Measurements from ENCODE around the gene PRIM2.
"Not testable (repeated sequence)": the region's sequence is repeated elsewhere in the genome, so short reads cannot be mapped to it uniquely, and the experiment has no call there.

The PRIM2 gene

DNA sequence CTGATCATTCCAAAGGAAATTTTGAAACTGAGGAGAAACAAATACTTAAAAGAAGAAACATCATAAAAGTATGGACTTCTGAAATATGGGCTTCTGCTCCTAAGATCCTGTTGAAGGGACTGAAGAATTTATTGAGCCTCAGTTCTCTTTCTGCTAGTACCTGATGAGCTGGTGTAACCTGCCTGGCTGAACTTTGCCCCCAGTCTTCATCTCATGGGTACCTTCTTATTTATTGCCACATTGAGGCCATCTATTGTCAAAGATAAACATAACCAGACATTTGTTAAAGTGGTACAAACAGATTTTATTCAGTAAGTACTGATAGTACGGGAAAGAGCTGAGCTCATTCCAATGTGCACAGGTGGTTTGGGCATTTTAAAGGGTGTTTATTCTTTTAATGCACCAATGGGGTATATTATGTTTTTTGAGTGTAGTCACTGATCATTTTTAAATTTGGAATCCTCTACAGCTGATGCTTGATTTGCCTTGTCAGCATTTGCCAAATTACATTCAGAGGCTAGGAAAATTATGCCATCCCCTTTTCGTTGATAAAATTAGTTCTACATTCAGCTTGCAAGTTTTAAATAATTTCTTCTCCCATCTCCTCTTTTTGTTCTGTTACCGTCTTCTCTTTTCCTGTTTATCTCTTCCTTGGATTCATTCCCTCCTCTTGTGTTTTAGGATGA, 118.2 kb downstream of the PRIM2 start:
- intact Hi-C loops (cut with DNase I) = no loop called here
- no peak for DNase-seq

DNA sequence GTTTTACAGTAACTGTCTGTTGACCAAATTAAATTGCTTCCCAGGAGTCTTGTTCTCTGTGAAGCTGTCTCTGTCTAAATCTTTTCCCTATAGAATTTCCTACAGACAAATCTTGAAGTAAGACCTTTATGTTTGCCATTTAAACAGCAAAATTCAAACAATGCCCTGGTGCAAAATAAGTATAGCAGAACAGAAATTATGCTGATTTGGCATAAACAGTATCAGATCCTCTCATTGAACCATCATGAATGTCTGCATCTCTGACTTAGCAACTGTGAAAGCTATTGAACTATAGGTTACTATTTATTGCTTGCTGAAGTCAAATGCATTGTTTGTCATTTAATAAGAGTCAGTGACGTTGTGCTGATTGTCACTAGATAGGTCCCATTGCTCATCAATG, 123.3 kb downstream of the PRIM2 start:
- DNase-seq; intact Hi-C loops (cut with DNase I): not testable (repeated sequence)

DNA sequence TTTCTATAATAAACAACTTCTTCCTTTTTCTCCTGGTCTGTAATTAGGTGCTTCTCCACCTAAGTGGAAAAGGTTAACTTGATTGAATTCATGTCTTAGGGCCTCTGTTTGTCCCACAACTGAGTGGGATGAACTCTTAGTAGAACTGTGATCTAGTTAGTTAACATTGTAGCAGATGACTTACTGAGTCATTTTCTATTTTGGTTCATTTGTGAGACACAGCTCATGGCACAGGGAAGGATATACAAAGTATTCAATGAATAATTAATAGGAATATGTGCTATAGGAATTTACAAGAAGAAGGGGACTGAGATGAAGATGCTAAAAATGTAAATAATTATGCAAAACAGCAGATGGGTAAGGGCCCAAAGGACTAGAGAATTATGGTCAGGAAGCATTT, 124.7 kb downstream of the PRIM2 start:
- intact Hi-C loops (cut with DNase I); DNase-seq: not testable (repeated sequence)

DNA sequence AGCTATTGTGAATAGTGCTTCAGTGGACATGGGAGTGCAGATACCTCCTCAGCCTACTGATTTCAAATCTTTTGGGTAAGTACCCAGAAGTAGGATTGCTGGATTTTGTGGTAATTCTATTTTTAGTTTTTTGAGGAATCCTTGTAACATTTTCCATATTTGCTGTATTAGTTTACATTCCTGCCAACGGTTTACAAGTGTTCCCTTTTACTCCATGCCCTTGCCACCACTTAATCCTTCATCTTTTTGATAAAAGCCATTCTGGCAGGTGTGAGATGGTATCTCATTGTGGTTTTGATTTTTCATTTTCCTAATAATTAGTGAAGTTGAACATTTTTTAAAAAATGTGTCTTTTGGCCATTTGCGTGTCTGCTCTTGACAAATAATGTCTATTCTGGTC, 125.8 kb downstream of the PRIM2 start:
- DNase-seq; intact Hi-C loops (cut with DNase I): not testable (repeated sequence)

DNA sequence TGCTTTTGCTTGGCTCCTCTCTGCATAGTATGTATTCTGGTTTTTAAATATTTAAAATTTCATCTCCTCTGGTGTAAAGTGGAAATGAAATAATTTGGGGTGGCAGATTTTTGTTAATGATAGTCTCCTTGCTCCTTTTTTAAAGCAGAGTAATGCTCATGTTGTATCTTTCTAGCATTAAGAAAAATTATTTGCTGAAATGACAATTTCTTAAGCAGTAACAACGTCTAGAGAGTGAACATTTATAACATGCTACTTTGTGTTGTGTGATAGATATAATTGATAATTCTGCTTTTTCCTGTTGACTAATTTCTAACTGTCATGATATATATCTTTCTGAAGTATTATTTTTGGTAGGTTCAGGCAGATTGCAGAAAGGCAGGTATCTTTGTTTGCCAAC, 127.4 kb downstream of the PRIM2 start:
- intact Hi-C loops (cut with DNase I); DNase-seq: not testable (repeated sequence)

DNA sequence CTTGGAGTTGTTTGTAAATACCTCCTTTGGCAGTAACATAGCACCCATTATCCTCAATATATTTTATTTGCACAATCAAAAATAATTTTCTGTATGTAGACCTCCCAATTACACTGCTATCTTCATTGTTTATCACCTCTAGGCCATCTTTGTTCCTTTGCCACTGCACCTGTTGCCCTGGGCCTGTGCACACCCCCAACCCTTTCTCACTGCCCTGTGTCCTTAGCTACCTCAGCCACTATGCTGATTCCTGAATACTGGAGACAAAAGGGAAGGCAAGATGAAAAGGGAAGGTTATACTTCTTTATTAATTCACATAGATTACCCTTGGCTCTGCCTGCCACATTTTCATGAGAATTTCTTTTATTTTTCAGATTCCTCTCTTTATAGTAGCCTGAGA, 127.9 kb downstream of the PRIM2 start:
- intact Hi-C loops (cut with DNase I); DNase-seq: not testable (repeated sequence)

DNA sequence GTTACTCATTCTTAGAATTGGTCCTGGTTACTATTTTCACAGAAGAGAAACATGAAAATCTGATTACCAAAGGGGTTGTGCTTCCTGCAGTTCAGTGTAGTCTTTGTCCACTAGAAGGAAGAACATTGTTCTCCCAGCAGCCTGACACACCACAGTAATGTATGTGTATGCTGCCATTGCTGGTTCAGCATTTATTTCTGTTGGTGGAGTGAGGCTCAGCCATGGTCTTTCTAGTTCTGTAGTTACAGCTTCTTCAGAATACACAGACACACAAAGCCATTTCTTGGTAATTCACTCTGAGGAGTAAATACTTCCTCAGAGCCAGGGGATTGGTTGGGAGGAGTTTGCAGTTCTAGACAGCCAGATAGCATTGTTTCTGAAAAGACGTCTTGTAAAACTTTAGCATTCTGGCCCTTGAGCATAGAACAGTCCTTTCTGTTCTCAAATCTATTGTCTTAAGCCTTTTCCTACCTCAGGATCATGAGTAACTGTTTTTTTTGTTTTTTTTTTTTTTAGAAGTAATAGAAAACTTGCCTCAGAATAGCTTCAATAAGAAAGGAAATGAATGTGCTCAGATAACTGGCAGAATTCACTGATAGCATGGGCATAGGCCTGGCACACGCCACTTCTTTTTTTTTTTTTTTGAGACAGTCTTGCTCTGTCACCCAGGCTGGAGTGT, 128.5 kb downstream of the PRIM2 start:
- DNase-seq; intact Hi-C loops (cut with DNase I): not testable (repeated sequence)

DNA sequence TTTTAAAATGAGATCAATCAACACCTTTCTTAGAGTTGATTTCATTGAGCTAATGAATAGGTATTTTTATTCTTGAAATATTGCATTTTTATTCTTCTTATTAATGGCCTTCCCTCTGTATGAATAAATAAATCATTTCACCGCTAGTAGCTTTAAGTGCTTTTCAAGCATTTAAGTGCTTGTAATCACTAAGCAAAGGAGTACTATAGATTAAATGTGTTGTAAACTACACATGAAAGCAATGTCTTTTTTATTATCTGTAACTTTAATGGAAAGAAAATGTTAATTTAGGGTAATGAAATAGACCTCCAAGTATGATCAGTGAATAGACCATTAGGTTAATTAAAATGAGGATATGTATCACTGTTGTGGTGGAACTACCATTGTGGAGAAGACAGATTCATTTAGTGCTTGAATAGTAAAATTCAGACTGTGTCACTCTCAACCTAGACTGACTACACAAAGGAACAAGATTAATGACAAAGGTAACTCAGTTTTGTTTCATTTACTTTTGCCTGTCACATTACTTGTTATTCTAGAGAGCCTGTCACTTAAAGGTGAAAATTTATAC, 132.2 kb downstream of the PRIM2 start:
- intact Hi-C loops (cut with DNase I); DNase-seq: not testable (repeated sequence)

DNA sequence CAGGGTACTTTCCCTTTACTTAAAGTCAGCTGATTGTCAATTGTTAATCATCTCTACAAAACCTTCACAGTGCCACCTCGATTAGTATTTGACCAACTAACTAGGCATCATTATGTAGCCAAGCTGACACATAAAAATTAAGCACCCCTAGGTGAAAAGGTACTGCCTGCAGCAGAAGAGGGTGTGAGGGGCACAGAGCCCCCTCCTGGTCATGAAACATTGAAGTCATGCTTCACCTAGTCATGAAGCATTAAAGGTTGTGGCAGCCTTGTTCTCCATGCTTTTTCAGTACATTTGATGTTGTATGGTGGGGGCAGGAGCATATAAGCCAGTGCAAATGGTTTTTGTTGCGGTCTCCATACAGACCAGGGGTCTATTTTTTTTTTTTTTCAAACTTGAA, 142.4 kb downstream of the PRIM2 start:
- intact Hi-C loops (cut with DNase I); DNase-seq: not testable (repeated sequence)

DNA sequence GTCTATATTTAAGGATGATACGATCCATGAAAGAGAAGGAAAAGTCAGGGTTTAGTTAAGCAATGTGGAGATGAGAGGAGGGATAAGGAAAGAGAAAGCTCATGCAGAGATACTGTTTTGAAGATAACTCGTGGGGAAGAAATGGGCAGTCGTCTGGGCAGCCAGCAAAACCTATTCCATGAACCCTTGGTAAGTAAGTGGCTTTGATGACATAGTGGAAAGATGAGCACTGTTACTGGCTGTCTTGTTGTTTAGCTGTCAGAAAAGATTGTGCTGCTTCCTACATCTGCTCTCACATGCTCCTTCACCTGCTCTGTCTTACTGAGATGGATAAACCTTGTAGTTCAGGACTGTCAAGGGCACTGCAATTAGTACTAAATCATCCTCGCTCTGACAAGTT, 143.6 kb downstream of the PRIM2 start:
- intact Hi-C loops (cut with DNase I); DNase-seq: not testable (repeated sequence)

DNA sequence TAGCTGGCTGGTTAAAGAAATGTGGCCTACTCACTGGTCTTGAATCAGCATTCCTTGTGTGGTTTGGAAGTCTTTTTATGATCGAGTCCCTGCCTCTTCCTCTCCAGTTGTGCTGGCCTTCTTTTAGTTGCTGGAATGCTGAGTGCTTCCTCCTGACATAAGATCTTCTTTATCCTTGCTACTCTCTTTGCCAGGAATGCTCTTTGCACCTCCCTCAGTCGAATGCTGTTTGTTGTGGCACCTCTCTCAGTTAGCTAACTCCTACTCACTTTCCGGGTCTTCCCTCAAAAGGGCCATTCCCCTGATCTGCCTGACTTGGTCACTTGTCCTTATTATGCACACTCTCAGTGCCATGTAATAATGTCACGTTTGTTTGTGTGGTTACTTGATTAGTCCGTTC, 146.4 kb downstream of the PRIM2 start:
- not testable (repeated sequence) for DNase-seq

DNA sequence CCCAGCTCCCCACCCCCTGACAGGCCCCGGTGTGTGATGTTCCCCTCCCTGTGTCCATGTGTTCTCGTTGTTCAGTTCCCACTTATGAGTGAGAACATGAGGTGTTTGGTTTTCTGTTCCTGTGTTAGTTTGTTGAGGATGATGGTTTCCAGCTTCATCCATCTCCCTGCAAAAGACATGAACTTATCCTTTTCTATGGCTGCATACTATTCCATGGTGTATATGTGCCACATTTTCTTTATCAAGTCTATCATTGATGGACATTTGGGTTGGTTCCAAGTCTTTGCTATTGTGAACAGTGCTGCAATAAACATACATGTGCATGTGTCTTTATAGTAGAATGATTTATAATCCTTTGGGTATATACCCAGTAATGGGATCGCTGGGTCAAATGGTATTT, 148.5 kb downstream of the PRIM2 start:
- DNase-seq; intact Hi-C loops (cut with DNase I): not testable (repeated sequence)

More for the DNA sequence above, 146.4 kb downstream of the PRIM2 start:
- intact Hi-C loops (cut with DNase I) = not testable (repeated sequence)

DNA sequence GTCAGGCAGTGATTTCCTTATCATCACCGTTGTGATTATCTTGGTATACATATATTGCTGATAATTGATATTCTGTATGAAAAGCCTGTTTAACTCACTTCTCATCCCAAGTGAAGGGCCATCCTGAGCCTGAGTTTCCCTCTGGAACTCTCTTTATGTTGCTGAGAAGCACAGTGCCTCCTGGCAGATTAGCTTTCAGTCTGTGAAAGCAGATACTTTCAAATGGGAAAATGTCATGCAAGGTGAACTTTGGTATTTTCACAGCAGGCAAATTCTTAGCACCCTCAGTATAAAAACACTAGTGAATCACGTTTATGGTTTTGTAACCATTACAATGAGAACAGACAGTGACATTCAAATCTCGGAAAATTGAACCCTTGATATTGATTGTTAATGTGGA, 151.6 kb downstream of the PRIM2 start:
- no peak for DNase-seq
- intact Hi-C loops (cut with DNase I) = no loop called here

DNA sequence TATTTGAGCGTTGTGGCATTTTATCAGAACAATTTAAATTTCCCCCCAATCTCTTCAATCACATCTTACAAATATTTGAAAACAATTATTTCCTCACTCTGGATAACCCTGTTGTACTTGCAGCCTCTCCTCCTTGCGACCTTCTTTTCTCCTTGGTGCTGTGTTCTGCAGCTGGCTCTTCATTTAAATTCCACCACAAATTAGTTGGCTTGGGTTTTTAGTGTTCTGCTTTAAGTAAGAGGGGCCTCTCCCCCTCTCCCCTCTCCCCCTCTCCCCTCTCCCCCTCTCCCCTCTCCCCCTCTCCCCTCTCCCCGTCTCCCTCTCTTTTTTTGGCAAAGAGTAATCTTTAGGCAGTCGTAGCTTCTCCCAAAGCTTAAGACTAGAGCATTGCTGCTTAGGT, 152.7 kb downstream of the PRIM2 start:
- intact Hi-C loops (cut with DNase I); DNase-seq: not testable (repeated sequence)

DNA sequence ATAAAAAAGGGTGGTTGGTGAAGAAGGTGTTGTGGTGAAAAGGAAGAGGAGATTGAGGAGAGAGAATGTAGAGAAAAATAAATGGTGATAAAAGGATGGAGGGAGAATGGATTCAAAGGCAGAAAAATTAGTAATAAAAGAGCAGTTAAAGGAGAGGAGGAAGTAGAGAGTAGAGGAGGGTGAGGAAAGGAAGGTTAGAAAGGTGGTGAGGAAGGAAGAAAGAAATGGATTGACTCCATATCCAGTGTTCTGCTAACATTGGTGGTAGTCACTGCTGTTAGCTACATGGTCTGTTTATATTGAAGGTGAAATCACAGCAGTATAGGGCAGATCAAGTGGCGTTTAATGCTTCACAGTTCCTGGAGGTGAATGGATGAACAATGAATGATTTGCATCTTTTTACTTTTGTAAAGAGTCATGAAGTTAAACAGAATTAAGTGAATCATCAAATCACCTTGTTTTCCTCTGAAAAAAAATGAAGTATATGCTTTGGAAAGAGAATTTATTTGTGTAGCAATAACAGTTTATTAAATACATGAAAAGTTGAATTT, 154.0 kb downstream of the PRIM2 start:
- DNase-seq; intact Hi-C loops (cut with DNase I): not testable (repeated sequence)

DNA sequence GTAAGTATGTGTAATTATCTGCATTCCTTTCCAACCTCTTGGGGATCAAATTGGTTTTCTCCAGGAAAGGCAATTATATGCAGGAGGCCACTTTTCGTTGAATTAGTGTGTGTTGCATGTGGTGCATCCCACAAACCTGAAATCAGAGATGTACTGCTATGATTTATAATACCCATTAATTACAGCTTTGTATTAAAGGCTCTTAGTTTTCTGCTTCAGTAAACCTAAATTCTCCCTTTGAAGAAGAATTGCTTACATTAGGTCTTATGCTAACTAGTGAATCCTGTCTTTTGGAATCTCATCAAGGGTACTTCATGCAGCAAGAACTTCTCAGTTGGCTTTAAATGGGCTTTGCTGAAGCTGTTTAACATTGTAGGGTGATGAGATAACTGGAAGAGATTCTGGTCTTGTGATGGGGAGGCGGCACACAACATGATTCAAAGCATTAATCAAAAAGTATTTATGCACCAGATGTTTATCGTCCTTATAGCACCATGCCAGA, 155.5 kb downstream of the PRIM2 start:
- intact Hi-C loops (cut with DNase I); DNase-seq: not testable (repeated sequence)

DNA sequence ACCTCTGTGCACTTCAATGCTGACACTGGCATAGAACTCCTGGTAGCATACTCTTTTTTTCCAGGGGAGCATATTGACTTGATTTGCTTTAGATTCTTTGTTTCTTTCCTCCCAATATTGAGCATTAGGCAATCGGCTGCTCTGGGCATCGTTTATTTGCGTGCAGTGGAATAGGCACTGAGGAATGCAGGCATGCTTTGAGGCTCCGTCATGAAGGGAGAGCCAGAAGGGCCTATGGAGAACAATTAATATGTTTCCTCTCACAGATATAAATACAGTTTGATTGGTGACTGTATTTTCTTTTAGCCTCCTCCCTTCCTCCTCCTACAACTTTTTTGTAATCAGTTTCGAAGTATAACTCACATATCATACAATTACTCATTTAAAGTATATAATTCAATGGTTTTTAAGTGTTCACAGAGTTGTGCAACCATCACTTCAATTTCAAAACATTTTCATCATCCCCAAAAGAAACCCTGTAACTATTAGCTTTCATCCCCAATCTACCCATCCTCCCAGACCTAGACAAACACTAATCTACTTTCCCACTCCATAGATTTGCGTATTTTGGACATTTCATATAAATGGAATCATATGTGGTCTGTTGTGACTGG, 157.5 kb downstream of the PRIM2 start:
- intact Hi-C loops (cut with DNase I); DNase-seq: not testable (repeated sequence)

DNA sequence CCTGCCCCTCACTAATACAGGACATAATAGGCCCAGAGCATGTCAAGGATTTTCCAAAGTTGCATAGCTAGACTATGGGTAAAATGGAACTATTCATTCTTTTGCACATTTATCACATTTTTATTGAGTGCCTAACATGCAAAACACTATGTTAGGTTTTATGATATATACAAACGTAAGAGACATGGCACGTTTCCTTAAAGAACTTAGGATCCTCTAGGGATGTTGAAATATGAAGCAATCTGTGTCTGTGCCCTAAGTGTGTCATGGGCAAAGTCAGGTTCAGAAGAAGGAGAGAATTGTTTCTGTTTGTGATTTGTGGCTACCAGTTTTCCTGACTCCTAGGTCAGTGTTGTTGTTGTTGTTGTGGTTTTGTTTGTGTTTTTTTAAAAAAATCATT, 158.2 kb downstream of the PRIM2 start:
- DNase-seq; intact Hi-C loops (cut with DNase I): not testable (repeated sequence)

DNA sequence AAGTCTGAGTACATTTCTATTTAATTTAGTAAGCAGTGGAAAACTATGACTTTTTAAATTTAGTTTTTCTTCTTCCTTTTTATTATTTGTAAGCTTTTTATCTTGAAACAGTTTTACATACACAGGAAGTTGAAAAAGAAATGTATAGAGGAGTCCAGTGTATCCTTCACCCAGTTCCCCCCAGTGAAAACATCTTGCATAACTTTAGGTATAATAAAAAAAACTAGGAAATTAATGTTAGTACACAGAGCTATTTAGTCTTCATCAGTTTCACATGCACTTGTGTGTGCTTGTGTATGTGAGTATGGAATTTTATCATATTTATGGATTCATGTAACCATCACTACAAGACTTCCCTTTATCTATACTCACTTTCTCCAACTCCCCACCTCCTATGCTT, 162.8 kb downstream of the PRIM2 start:
- intact Hi-C loops (cut with DNase I); DNase-seq: not testable (repeated sequence)

DNA sequence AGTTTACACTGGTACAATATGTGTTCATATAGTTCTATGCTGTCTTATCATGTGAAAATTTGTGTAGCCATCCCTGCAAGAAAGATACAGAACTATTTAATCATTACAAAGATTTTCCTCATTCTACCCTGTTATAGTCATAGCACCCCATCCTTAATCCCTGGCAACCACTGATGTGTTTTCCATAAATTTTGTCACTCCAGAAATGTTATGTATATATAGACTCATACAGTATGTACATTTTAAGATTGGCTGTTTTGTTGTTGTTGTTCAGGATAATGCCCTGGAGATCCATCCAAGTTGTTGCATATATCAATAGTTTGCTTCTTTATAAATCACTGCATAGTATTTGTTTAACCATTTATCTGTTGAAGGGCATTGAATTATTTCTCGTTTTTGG, 163.7 kb downstream of the PRIM2 start:
- intact Hi-C loops (cut with DNase I); DNase-seq: not testable (repeated sequence)

DNA sequence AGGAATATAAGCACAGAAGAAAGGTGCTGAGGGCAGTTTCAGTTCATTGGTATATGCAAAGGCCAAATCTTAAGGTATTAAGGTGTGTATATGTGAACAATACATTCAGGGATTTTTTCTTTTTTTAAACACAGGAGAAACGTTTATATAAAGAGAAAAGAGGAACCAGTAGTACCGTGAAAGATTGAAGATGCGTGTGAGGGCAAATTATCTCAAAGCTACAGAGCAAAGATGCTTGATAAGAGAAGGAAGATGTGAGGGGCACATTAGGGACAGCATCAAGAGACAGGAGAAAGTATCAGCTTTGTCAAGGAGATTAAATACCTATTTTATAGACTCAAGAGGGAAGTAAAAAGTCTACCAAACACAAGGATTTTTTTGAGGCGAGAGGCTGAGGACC, 165.0 kb downstream of the PRIM2 start:
- DNase-seq; intact Hi-C loops (cut with DNase I): not testable (repeated sequence)
